H9 (cell line): ENCODE measurements around the gene E2F7. TPM values are rescaled to one million over a fixed set of nuclear protein-coding genes. Genes with fewer than 3 reads are reported as not detected.

Experiments used
- DNase-seq: peaks from one replicate; pipeline ENCODE4 v3.0.0-alpha.2; 2017
- H2AFZ ChIP-seq: one replicate; pipeline ENCODE4 v1.6.1; 2013; ENCODE audit warnings: mild to moderate bottlenecking, low read length, control low read depth, moderate library complexity
- H2AK5ac ChIP-seq: 2 replicates; pipeline ENCODE4 v1.6.1; 2013; ENCODE audit warnings: low read length, control low read depth, mixed read lengths; ENCODE audit not compliant: insufficient read length
- H2BK120ac ChIP-seq: one replicate; pipeline ENCODE4 v1.6.1; 2013; ENCODE audit warnings: low read depth, mild to moderate bottlenecking, low read length, control low read depth, inconsistent platforms; ENCODE audit not compliant: poor library complexity, severe bottlenecking
- H2BK12ac ChIP-seq: 2 replicates; pipeline ENCODE4 v1.6.1; 2013; ENCODE audit warnings: low read length, control low read depth, mixed read lengths, low read depth; ENCODE audit not compliant: insufficient read length
- H2BK15ac ChIP-seq: 2 replicates; pipeline ENCODE4 v1.6.1; 2013; ENCODE audit warnings: low read depth, low read length, control low read depth
- H2BK20ac ChIP-seq: one replicate; pipeline ENCODE4 v1.6.1; 2013; ENCODE audit warnings: low read depth, mild to moderate bottlenecking, low read length, control low read depth, inconsistent platforms; ENCODE audit not compliant: poor library complexity, severe bottlenecking
- H2BK5ac ChIP-seq: 2 replicates; pipeline ENCODE4 v1.6.1; 2013; ENCODE audit warnings: low read length, control low read depth, mixed read lengths; ENCODE audit not compliant: insufficient read length
- H3K14ac ChIP-seq: 2 replicates; pipeline ENCODE4 v1.6.1; 2013; ENCODE audit warnings: low read length, control low read depth; ENCODE audit not compliant: insufficient read depth
- H3K18ac ChIP-seq: 2 replicates; pipeline ENCODE4 v1.6.1; 2013; ENCODE audit warnings: low read depth, mild to moderate bottlenecking, mixed read lengths, low read length, control low read depth; ENCODE audit not compliant: insufficient read length
- H3K23ac ChIP-seq: 2 replicates; pipeline ENCODE4 v1.6.1; 2013; ENCODE audit warnings: low read length, control low read depth, mixed read lengths, low read depth; ENCODE audit not compliant: insufficient read length
- H3K23me2 ChIP-seq: 2 replicates; pipeline ENCODE4 v1.6.1; 2013; ENCODE audit warnings: low read depth, mild to moderate bottlenecking, mixed read lengths, low read length, control low read depth; ENCODE audit not compliant: insufficient read length, poor library complexity, severe bottlenecking
- H3K27ac ChIP-seq: 2 replicates; pipeline ENCODE4 v1.5.1; 2013; ENCODE audit warnings: low read length, control low read depth, mixed read lengths, low read depth; ENCODE audit not compliant: insufficient read length
- H3K27me3 ChIP-seq: 2 replicates; pipeline ENCODE4 v1.6.1; 2013; ENCODE audit warnings: low read length, control low read depth, inconsistent platforms; ENCODE audit not compliant: insufficient read depth
- H3K4ac ChIP-seq: 2 replicates; pipeline ENCODE4 v1.6.1; 2013; ENCODE audit warnings: low read depth, mild to moderate bottlenecking, control low read depth, inconsistent platforms, low read length, moderate library complexity
- H3K4me1 ChIP-seq: 2 replicates; pipeline ENCODE4 v1.6.1; 2013; ENCODE audit warnings: low read length, control low read depth, inconsistent platforms; ENCODE audit not compliant: insufficient read depth
- H3K4me2 ChIP-seq: 2 replicates; pipeline ENCODE4 v1.6.1; 2013; ENCODE audit warnings: low read length, control low read depth, mixed read lengths; ENCODE audit not compliant: insufficient read length, insufficient read depth
- H3K56ac ChIP-seq: 2 replicates; pipeline ENCODE4 v1.6.1; 2013; ENCODE audit warnings: low read depth, mild to moderate bottlenecking, mixed read lengths, low read length, control low read depth; ENCODE audit not compliant: insufficient read length
- H3K79me1 ChIP-seq: 2 replicates; pipeline ENCODE4 v1.6.1; 2013; ENCODE audit warnings: low read depth, mild to moderate bottlenecking, moderate library complexity, low read length, control low read depth, inconsistent platforms; ENCODE audit not compliant: insufficient read depth, poor library complexity, severe bottlenecking
- H3K79me2 ChIP-seq: 2 replicates; pipeline ENCODE4 v1.6.1; 2013; ENCODE audit warnings: low read length, control low read depth, inconsistent platforms; ENCODE audit not compliant: insufficient read depth
- H3K9ac ChIP-seq: 2 replicates; pipeline ENCODE4 v1.6.1; 2013; ENCODE audit warnings: low read length, control low read depth, mixed read lengths; ENCODE audit not compliant: insufficient read length; ENCODE audit errors: extremely low read depth
- H3K9me3 ChIP-seq: one replicate; pipeline ENCODE4 v1.6.1; 2013; ENCODE audit warnings: low read depth, low read length, inconsistent platforms; ENCODE audit not compliant: control insufficient read depth
- H3T11ph ChIP-seq: one replicate; pipeline ENCODE4 v1.6.1; 2013; ENCODE audit warnings: mild to moderate bottlenecking, low read length, control low read depth, inconsistent platforms
- H4K20me1 ChIP-seq: one replicate; pipeline ENCODE4 v1.6.1; 2013; ENCODE audit not compliant: control insufficient read depth, insufficient read length, insufficient read depth
- H4K5ac ChIP-seq: 2 replicates; pipeline ENCODE4 v1.6.1; 2013; ENCODE audit warnings: low read depth, mild to moderate bottlenecking, mixed read lengths, low read length, control low read depth; ENCODE audit not compliant: insufficient read length
- H4K8ac ChIP-seq: replicated peaks from 2 replicates; pipeline ENCODE4 v1.6.1; 2013; ENCODE audit warnings: low read length, control low read depth, mixed read lengths, low read depth; ENCODE audit not compliant: insufficient read length
- H4K91ac ChIP-seq: 2 replicates; pipeline ENCODE4 v1.6.1; 2013; ENCODE audit warnings: low read depth, mild to moderate bottlenecking, moderate library complexity, mixed read lengths, low read length, control low read depth; ENCODE audit not compliant: insufficient read length
- H3K27ac Mint-ChIP-seq, 3 experiments: 2 replicates in 2 of 3; 3 replicates in 1 of 3; pipeline ENCODE4 v1.8.0; 2020 to 2021; ENCODE audit warnings: mixed read lengths in 3 of 3, mild to moderate bottlenecking in 1 of 3, moderate library complexity in 1 of 3
- H3K27me3 Mint-ChIP-seq: 2 replicates; pipeline ENCODE4 v1.8.0; 2021; ENCODE audit warnings: low read depth, mild to moderate bottlenecking, moderate library complexity, mixed read lengths
- H3K36me3 Mint-ChIP-seq, 3 experiments: 2 replicates in 2 of 3; 3 replicates in 1 of 3; pipeline ENCODE4 v1.8.0; 2020 to 2021; ENCODE audit warnings: low read depth in 3 of 3, mixed read lengths in 3 of 3; ENCODE audit not compliant: insufficient read depth in 1 of 3
- H3K4me1 Mint-ChIP-seq, 2 experiments: 2 replicates each; pipeline ENCODE4 v1.8.0; 2020; ENCODE audit warnings: mixed read lengths in 2 of 2
- H3K4me3 Mint-ChIP-seq, 2 experiments: 2 replicates in 1 of 2; 3 replicates in 1 of 2; pipeline ENCODE4 v1.8.0; 2020 to 2021; ENCODE audit warnings: mild to moderate bottlenecking in 2 of 2, mixed read lengths in 2 of 2, moderate library complexity in 1 of 2
- H3K9me3 Mint-ChIP-seq, 2 experiments: 2 replicates in 1 of 2; 3 replicates in 1 of 2; pipeline ENCODE4 v1.8.0; 2020; ENCODE audit warnings: mild to moderate bottlenecking in 2 of 2, mixed read lengths in 2 of 2, moderate library complexity in 1 of 2
- WGBS: extraction: QIAGEN DNeasy Blood & Tissue Kit; methylation state at CpG from one replicate; pipeline ENCODE4 v1.1.7; 2013; ENCODE audit warnings: missing lambda C conversion rate, low lambda C conversion rate, mixed read lengths; ENCODE audit not compliant: insufficient read length; ENCODE audit errors: extremely low coverage; 5-methylcytosine and 5-hydroxymethylcytosine counted together
- total RNA-seq: library from RNA; stranded (reverse); gene quantifications from 2 replicates; pipeline ENCODE4 v1.2.1, GENCODE V29; 2021
- TF ChIP-seq, protein P1 (sequence below): fragments of 200-600 bp; sonication (generic); conservative IDR thresholded peaks from 3 replicates; pipeline ENCODE4 v1.8.0; 2021; ENCODE audit warnings: antibody characterized with exemption, mild to moderate bottlenecking

The E2F7 gene
- total RNA-seq, 1 experiment from 2014 or later, result 24.5 TPM

DNA sequence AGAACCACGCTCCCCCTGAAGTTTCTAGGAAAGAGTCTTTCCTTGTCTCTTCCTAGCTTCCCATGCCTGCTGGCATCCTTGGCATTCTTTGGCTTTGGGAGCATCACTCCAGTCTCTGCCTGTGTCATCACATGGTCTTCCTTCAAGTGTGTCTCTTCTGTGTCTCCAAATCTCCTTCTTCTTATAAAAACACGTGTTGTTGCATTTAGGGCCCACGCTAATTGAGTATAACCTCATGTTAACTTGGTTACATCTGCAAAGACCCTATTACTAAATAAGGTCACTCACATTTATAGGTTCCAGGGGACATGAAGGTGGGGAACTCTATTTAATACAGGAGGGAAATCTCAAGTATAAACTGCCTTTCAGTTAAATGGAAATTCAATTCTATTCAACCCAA is 63.0 kb downstream of the E2F7 start:
- H4K5ac ChIP-seq, result no peak overlapping the region
- no peak overlapping the region for H3K18ac ChIP-seq
- H3K4me2 ChIP-seq, result no peak overlapping the region
- no peaks in the 10 kb centered on the region for H3K9me3 Mint-ChIP-seq
- H3K79me2 ChIP-seq, result no peaks in the 10 kb centered on the region
- no peak overlapping the region for H3K4me3 Mint-ChIP-seq
- H3T11ph ChIP-seq, result no peak overlapping the region
- H2AFZ ChIP-seq, result no peak overlapping the region
- no peaks in the 10 kb centered on the region for H3K27me3 Mint-ChIP-seq
- H2AK5ac ChIP-seq, result no peak overlapping the region
- H3K23ac ChIP-seq, result no peak overlapping the region
- H2BK20ac ChIP-seq, result no peak overlapping the region
- WGBS, result no CpG with 5 or more reads among the region's 3 CpGs
- no peak overlapping the region for H3K27ac ChIP-seq
- no peak overlapping the region for H2BK15ac ChIP-seq
- H2BK120ac ChIP-seq, result no peak overlapping the region
- no peaks in the 10 kb centered on the region for H3K27me3 ChIP-seq
- no peaks in the 10 kb centered on the region for H4K20me1 ChIP-seq
- no peaks in the 10 kb centered on the region for H3K9me3 ChIP-seq
- no peaks in the 10 kb centered on the region; the same call in 1 of the 2 replicates for H3K4me1 ChIP-seq
- H3K79me1 ChIP-seq, result no peaks in the 10 kb centered on the region
- H3K4ac ChIP-seq, result no peak overlapping the region
- H3K4me1 Mint-ChIP-seq, result no peaks in the 10 kb centered on the region
- H3K27ac Mint-ChIP-seq, result no peak overlapping the region
- no peak overlapping the region for H4K8ac ChIP-seq
- H3K9ac ChIP-seq, result no peak overlapping the region
- no peak overlapping the region for H4K91ac ChIP-seq
- no peaks in the 10 kb centered on the region for H3K36me3 Mint-ChIP-seq
- no peak overlapping the region for H3K14ac ChIP-seq
- no peak overlapping the region for H3K56ac ChIP-seq
- H2BK12ac ChIP-seq, result no peak overlapping the region
- no peak overlapping the region for H2BK5ac ChIP-seq
- no peaks in the 10 kb centered on the region for H3K23me2 ChIP-seq
- TF ChIP-seq, protein P1, sequence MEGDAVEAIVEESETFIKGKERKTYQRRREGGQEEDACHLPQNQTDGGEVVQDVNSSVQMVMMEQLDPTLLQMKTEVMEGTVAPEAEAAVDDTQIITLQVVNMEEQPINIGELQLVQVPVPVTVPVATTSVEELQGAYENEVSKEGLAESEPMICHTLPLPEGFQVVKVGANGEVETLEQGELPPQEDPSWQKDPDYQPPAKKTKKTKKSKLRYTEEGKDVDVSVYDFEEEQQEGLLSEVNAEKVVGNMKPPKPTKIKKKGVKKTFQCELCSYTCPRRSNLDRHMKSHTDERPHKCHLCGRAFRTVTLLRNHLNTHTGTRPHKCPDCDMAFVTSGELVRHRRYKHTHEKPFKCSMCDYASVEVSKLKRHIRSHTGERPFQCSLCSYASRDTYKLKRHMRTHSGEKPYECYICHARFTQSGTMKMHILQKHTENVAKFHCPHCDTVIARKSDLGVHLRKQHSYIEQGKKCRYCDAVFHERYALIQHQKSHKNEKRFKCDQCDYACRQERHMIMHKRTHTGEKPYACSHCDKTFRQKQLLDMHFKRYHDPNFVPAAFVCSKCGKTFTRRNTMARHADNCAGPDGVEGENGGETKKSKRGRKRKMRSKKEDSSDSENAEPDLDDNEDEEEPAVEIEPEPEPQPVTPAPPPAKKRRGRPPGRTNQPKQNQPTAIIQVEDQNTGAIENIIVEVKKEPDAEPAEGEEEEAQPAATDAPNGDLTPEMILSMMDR, result no peak
- no peak for DNase-seq
